K562 (cell line): ENCODE results near the gene GPSM3. TPM values are rescaled to one million over a fixed set of nuclear protein-coding genes. Genes with fewer than 3 reads are reported as not detected.

Experiments
- CGGBP1 ChIP-seq: fragments of 250-450 bp; sonication (Bioruptor Pico); IDR thresholded peaks from 2 replicates; pipeline ENCODE4 v1.9.0; 2021; ENCODE audit warnings: mild to moderate bottlenecking
- CHAMP1 ChIP-seq: fragments of 450-650 bp; IDR thresholded peaks from 2 replicates; pipeline ENCODE4 v1.6.1; 2016; ENCODE audit warnings: mild to moderate bottlenecking
- CREB5 ChIP-seq: fragments of 250-450 bp; sonication (Bioruptor Pico); IDR thresholded peaks from 2 replicates; pipeline ENCODE4 v1.5.0; 2020; ENCODE audit warnings: mild to moderate bottlenecking
- FOXP4 ChIP-seq: sonication (generic); formaldehyde crosslinking; IDR thresholded peaks from 2 replicates; pipeline ENCODE4 v1.8.0; 2022; ENCODE audit warnings: mild to moderate bottlenecking, missing genetic modification reagents, borderline replicate concordance
- HMBOX1 ChIP-seq: sonication (generic); IDR thresholded peaks from 2 replicates; pipeline ENCODE4 v1.6.1; 2016
- HNRNPUL1 ChIP-seq: fragments of 200-400 bp; formaldehyde crosslinking; IDR thresholded peaks from 2 replicates; pipeline ENCODE4 v1.6.1; 2017; ENCODE audit warnings: low read length
- HSF4 ChIP-seq: fragments of 250-450 bp; sonication (Bioruptor Pico); IDR thresholded peaks from 2 replicates; pipeline ENCODE4 v2.1.2; 2022; ENCODE audit warnings: mild to moderate bottlenecking, moderate library complexity, borderline replicate concordance
- IRF2 ChIP-seq: sonication (generic); formaldehyde crosslinking; IDR thresholded peaks from 2 replicates; pipeline ENCODE4 v1.8.1; 2022; ENCODE audit warnings: mild to moderate bottlenecking, missing genetic modification reagents
- KAT7 ChIP-seq: sonication (generic); formaldehyde crosslinking; IDR thresholded peaks from 2 replicates; pipeline ENCODE4 v1.8.0; 2022; ENCODE audit warnings: missing genetic modification reagents, mild to moderate bottlenecking, borderline replicate concordance
- MBD2 ChIP-seq: sonication (generic); IDR thresholded peaks from 2 replicates; pipeline ENCODE4 v1.6.1; 2016; ENCODE audit warnings: low read depth, borderline replicate concordance
- MEF2A ChIP-seq: IDR thresholded peaks from 2 replicates; pipeline ENCODE4 v1.6.1; 2011; ENCODE audit warnings: low read depth, mild to moderate bottlenecking, low read length, moderate library complexity; ENCODE audit not compliant: control insufficient read depth
- OTX1 ChIP-seq: fragments of 450-650 bp; formaldehyde crosslinking; IDR thresholded peaks from 2 replicates; pipeline ENCODE4 v1.4.0; 2022; ENCODE audit warnings: mild to moderate bottlenecking
- POLR2AphosphoS5 ChIP-seq: IDR thresholded peaks from 2 replicates; pipeline ENCODE4 v1.6.1; 2011; ENCODE audit warnings: mild to moderate bottlenecking, low read depth, low read length, moderate library complexity; ENCODE audit not compliant: control insufficient read depth, insufficient read depth
- POLR2H ChIP-seq: IDR thresholded peaks from 2 replicates; pipeline ENCODE4 v1.6.1; 2016; ENCODE audit warnings: missing genetic modification characterization, low read depth, mild to moderate bottlenecking, control low read depth, missing compliant biosample characterization, moderate library complexity
- PPARD ChIP-seq: fragments of 250-450 bp; sonication (Bioruptor Pico); IDR thresholded peaks from 2 replicates; pipeline ENCODE4 v1.8.0; 2022; ENCODE audit warnings: inconsistent platforms, mild to moderate bottlenecking, moderate library complexity
- SMARCE1 ChIP-seq: fragments of 450-650 bp; IDR thresholded peaks from 2 replicates; pipeline ENCODE4 v1.7.1; 2016; ENCODE audit warnings: mild to moderate bottlenecking
- USF1 ChIP-seq: sonication (generic); formaldehyde crosslinking; IDR thresholded peaks from 2 replicates; pipeline ENCODE4 v1.9.0; 2022; ENCODE audit warnings: mild to moderate bottlenecking, missing genetic modification reagents
- ZNF175 ChIP-seq: fragments of 200-800 bp; sonication (Bioruptor generic); IDR thresholded peaks from 2 replicates; pipeline ENCODE4 v1.6.1; 2016; ENCODE audit warnings: low read depth, mild to moderate bottlenecking, missing genetic modification characterization, missing compliant biosample characterization
- ZNF232 ChIP-seq: sonication (generic); formaldehyde crosslinking; IDR thresholded peaks from 2 replicates; pipeline ENCODE4 v1.8.0; 2022; ENCODE audit warnings: mild to moderate bottlenecking, missing genetic modification reagents
- ZSCAN32 ChIP-seq: fragments of 450-650 bp; formaldehyde crosslinking; IDR thresholded peaks from 2 replicates; pipeline ENCODE4 v1.4.0; 2020; ENCODE audit warnings: mild to moderate bottlenecking, moderate library complexity
- polyA plus RNA-seq, 8 experiments: library from polyadenylated mRNA; depleted of rRNA in 4 of 8; stranded (reverse) in 5 of 8; unstranded in 3 of 8; fragments of >200 nt; fragmentation: Nextera tagmentation in 2 of 8; fragmentation: Illumina TruSeq in 1 of 8; extraction: Ambion mirVana in 2 of 8; extraction: Trizol in 1 of 8; gene quantifications; 2 replicates each; pipeline versions ENCODE4 v1.2.1 to v1.2.3, GENCODE V29; 2011 to 2014; ENCODE audit warnings: inconsistent platforms in 1 of 8, missing spikeins in 1 of 8
- total RNA-seq, 7 experiments: library from RNA; depleted of rRNA in 6 of 7; stranded (reverse); fragments of >200 nt in 6 of 7; fragmentation: Illumina TruSeq in 2 of 7; extraction: Trizol in 2 of 7; gene quantifications; 2 replicates each; pipeline versions ENCODE4 v1.2.1 to v1.2.3, GENCODE V29; 2011 to 2021; ENCODE audit warnings: low replicate concordance in 1 of 7

The GPSM3 gene
- total and polyA plus RNA-seq, 9 of the 15 experiments (the other 6 are each of a cell fraction or from before 2014, with no cell fraction given), result 5.3 to 42.6 (median 24.4) TPM

GRCh38 chr6:32175711-32176475, 16.6 kb downstream of the GPSM3 start, which contains the start of gene AGPAT1 (continued):
- no peak for TF ChIP-seq IRF2 (CRISPR knock-in tag)
- no peak for TF ChIP-seq ZSCAN32 (CRISPR knock-in tag)
- TF ChIP-seq MBD2, result peak; percentile 64; the same call in 1 of the 2 replicates
- 0 out of 2 replicates have a peak, but pooled peaks have one; percentile 6 for TF ChIP-seq CGGBP1 (CRISPR knock-in tag)
- TF ChIP-seq OTX1 (CRISPR knock-in tag), result peak; percentile 86
- TF ChIP-seq USF1 (CRISPR knock-in tag), result no peak
- no peak for TF ChIP-seq POLR2H (tag)
- TF ChIP-seq MEF2A, result no peak
- TF ChIP-seq CREB5 (CRISPR knock-in tag), result no peak
- no peak for TF ChIP-seq CHAMP1
- TF ChIP-seq SMARCE1, result peak; percentile 55; the same call in 1 of the 2 replicates
- TF ChIP-seq POLR2AphosphoS5, result peak; percentile 55; the same call in 1 of the 2 replicates
- no peak for TF ChIP-seq ZNF175 (CRISPR knock-in tag)
- TF ChIP-seq HMBOX1, result no peak
- no peak for TF ChIP-seq PPARD (CRISPR knock-in tag)
- no peak for TF ChIP-seq HSF4 (CRISPR knock-in tag)
- no peak for TF ChIP-seq ZNF232
- no peak for TF ChIP-seq FOXP4 (CRISPR knock-in tag)
- no peak for TF ChIP-seq KAT7 (CRISPR knock-in tag)
- no peak for TF ChIP-seq HNRNPUL1
